HG03066 (cell line): Measurements from ENCODE around the gene SCARB2.
A peak's percentile ranks its signal among the peaks of the same experiment; 100 is the strongest.

Experiments used
- ATAC-seq: cut with Tn5 transposase; IDR thresholded peaks from one replicate; pipeline ENCODE4 v1.9.1; 2021; ENCODE audit warnings: low read depth; ENCODE audit not compliant: unreplicated experiment

The SCARB2 gene

DNA sequence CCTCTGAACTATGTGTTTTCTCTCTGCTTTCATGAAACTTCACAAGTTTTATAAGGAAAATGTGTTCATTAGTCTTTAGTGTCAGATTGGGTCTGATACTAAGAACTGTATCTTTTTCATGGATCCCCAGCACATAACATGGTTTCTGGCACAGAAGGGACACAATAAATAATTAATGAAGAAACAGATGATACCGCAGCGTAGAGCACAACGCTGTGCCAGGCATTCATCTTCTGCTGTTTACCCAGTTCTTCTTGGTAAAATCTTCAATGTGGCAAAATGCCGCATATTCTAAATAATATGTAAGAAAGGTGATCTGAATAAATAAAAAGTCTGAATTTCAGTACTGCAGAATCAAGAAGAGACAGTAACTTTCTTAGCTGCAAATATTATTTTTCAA, 12.3 kb downstream of the SCARB2 start:
- ATAC-seq: no peak

DNA sequence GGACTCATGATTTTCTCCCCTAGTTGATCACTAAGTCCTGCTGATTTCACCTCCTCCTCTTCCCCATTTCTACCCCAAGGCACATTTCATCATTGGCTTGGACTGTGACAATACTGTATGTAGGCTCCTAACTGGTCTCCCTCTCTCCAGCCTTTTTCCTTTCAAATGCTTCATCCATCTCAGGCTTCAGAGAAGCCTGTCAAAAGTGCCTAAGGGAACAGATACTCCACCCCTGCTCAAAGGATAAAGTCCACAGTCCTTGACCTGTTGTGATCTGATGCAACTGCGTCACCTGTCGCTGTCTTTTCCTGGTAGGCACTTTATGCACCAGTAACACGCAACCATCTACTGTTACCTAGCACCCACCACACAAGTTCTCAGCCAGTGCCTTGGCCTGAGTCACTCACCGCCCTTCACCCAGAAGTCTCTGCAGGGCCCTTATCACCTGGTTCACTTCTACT, 12.8 kb downstream of the SCARB2 start:
- ATAC-seq: no peak

DNA sequence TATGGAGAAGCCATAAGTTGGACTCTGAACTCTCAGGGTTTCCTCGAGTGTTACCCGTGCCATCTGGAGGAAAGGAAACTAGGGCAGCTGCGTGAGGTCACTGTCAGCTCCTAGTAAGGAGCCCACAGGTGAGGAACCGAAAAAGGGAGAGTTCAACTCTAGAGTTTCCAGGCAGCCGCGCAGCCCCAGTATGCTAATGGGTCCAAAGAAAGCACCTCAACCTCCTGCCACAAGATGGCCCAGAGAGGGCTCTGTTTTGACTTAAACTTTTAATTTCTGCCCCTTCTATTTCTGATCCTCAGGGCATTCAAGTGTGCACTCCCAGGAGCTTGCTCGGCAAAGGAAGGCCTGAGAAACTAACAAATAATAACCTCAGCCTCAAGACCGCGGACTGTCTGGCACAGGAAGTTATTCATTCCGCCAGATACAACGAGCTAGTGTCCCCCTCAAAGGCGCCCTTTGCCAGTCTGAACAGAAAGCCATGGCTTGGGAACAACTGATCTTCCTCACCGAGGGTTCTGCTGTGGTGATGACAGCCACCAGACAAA, 13.9 kb downstream of the SCARB2 start:
- ATAC-seq: peak; percentile 80

DNA sequence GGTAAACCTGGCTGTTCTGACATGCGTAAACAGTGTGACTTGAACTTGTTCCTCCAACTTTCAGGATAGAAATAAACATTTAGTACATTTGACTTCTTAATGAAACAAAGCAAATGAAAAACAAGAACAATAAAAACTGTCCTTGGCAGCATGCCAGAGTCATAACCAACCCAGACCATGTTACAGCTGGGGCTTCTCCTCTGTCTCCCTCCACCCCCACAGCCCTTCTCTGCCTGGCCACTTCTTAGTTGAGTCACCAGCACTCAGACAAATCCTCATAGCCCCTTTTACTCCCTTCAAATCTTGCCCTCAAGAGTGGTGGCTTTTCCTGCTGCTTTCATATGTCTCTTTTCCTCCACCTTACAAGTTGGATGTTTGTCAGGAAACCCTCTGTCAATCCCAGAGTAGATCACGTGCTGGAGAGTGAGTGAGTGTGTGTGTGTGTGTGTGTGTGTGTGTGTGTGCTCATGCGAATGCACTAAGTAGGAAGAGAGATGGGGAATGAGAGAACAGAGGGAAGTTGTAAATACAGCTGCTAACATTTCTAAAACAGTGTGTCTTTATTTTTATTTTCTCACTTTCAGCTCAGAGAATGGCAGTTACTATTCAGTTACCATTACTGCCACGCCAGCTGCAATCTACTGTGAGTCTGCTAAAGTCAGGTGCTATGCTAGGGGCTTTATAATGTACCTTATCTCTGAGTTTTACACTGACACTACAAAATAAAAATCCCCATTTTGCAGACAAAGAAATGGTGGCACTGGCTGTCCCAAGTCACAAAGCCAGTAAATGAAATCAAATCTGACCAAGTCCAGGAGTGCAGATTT, 15.0 kb downstream of the SCARB2 start:
- peak; percentile 53 for ATAC-seq

DNA sequence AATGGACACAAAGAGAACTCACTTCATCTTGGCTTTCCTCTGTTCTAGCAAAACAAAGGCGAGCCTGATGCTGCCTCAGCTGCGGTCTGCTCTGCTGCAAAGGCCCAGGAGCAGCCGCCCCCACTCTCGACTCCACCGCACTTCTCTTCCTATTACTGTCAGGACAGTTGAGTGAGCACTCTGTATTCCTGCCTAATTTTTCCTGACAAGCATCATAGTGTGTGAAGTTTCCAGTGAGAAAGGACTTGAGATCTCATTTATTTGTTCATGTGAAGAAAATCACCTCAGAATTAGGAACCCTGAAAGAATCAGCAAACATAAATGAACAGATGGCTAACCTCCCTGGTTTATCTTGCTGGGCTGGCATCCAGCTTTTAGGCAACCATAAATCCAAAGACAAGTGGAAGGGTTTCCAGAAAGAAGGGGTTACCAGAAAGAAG, 15.6 kb downstream of the SCARB2 start:
- no peak for ATAC-seq

DNA sequence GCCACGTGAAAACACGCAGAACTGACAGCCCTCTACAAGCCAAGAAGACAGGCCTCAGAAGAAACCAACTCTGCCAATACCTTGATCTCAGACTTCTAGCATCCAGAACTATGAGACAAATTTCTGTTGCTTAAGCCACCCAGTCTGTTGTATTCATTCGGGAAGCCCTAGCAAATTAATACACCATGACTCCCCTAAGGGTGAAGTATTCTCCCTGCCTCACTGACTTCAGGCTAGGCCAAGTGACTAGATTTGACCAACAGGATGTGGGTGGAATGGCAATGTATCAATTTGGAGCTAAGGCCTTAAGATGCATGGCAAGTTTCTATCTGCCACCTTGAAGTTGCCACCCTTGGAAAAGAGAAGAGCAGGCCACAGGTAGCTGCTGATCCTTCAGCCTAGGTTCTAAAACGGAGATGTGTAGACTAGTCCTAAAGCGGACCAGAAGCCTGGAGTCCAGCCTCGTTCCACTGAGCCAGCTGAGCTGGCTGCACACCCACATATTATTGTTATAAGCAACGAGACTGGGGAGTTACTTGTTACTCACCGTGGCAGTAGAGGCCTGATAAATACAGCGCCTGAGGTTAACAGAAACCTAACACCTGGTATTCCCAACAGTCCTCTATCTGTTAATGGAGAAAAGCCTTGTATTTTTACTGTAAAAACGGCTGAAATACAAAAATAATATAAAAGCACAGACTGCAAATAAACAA, 16.4 kb downstream of the SCARB2 start:
- no peak for ATAC-seq

DNA sequence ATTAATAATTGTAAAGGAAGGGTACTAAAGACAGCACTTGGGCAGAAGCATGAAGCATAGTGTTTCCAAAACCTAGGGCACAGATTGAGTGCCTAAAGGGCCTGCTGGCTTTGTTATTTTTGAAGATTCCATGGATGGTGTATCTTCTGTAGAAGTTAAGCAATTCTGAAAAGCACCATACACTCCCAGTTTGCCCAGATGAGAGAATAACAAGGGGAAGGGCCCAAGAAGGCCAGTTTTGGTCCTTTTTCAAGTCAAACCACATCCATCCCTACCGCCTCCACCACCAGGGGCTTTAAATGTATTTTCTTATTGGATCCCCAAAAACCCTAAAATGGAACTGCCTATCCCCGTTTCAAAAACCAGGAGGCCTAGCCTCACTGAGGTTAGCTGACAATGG, 17.2 kb downstream of the SCARB2 start:
- no peak for ATAC-seq

DNA sequence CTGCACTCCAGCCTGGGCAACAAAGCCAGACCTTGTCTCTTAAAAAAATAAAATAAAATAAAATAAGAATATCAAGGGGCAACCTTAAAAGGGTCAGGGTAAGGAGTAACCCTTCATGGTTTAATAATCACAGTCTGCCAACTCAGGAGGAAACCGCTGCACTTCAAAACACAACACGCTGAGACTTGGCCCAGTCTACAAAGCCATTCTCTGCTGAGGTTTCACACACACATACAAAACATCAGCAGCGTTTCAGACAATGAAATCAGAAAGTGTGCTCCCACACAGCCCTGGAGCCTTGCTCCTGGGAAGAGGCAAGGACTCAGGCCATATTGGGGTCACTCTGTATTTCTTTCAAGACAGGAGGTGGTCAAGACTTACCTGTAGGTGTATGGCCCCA, 18.3 kb downstream of the SCARB2 start:
- ATAC-seq: no peak

DNA sequence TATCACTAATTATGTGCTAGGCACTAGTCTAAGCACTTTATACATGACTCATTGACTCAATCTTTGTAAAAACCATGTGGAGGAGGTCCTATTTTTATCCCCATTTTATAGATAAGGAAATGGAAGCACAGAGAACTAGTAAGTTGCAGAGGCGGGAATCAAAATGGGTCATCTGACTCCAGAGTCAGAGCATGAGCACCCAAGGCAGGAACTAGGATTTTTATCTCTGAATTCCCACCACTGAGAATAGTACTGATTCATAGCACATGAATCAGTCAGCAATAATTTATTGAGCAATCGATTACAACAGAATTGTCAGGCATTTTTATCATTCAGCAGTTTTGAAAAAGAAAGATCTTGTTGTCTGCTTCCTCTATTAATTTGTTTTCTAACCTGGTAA, 19.3 kb downstream of the SCARB2 start:
- ATAC-seq: no peak

DNA sequence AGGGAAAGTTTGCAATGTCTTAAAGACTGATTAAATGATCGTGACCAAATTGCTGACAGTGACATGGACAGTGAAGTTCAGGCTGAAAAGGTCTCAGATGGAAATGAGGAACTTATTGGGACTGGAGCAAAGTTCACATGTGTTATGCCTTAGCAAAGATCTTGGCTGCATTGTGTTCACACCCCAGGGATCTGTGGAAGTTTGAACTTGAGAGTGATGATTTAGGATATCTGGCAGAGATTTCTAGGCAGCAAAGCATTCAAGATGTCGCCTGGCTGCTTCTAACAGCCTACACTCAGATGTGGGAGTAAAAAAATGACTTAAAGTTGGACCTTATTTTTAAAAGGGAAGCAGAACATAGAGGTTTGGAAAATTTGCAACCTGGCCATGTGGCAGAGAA, 21.4 kb downstream of the SCARB2 start:
- ATAC-seq: no peak

DNA sequence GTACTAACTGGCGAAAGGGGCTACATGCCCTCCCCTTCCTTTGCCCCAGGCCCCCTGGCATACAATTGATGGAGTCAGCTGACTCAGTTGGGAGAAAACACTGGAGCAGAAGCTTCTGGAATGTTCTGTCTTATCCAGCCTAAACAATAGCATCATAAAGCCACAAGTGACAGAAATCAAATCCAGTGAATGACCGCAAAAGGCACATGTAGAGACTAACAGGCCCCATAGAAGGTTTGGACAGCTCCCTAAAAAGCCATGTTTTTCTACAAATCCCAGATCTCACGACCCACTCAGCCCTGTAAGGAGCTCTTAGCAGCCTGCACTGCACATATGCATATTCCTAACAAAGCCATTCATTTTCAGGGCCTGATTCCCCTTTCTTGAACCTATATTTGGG, 25.1 kb downstream of the SCARB2 start:
- no peak for ATAC-seq

DNA sequence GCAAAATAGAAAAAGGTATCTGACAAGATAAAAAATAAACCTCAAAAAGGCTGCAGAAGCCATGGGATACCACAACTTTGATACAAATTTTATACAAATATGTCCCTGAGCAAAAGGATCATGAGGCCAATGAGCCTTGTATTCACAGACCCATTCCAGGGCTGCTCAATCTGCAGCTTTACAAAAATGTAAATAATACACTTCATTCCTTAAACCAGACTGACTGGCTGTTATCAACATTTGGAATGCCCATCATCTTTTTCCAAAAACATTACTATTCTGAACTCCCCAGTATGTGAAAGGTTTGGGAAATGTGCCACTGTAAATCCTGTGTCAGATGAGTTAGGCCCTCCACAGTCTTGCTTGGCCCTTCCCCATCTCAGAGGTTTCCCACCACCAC, 25.5 kb downstream of the SCARB2 start:
- no peak for ATAC-seq

DNA sequence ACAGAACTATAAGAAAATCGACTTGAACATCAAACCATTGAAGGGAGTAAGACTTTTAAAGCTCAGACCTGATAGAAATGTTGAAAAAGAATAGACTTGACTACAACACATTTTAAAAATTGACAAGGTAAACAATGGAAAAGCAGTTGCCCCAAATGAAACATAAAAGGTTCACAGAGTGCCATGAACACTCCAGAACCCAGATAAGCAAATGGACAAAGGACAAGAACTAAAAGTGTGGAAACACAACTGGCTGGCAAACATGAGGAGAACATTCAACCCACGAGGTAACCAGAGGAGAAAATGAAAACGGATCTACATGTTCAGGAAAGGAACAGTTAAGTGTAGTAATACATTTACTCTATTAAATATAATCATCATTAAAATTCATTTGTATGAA, 26.5 kb downstream of the SCARB2 start:
- no peak for ATAC-seq

DNA sequence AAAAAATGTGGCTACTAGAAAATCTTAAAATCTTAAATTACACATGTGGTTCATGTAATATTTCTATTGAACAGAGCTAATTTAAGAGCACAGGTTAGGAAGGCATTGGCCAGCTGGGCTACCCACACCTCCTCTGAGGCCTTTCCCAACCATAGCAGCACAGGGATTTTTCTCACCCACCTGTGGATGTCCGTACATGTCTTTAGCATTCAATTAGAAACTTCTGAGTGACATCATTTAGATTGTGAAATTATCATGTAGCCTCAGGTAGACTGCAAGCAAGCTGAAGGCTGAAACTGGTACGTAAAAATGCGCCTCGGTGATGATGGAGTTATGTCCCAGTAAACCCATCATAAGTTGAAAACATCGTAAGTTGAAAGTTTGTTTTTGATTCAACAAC, 31.2 kb downstream of the SCARB2 start:
- no peak for ATAC-seq

DNA sequence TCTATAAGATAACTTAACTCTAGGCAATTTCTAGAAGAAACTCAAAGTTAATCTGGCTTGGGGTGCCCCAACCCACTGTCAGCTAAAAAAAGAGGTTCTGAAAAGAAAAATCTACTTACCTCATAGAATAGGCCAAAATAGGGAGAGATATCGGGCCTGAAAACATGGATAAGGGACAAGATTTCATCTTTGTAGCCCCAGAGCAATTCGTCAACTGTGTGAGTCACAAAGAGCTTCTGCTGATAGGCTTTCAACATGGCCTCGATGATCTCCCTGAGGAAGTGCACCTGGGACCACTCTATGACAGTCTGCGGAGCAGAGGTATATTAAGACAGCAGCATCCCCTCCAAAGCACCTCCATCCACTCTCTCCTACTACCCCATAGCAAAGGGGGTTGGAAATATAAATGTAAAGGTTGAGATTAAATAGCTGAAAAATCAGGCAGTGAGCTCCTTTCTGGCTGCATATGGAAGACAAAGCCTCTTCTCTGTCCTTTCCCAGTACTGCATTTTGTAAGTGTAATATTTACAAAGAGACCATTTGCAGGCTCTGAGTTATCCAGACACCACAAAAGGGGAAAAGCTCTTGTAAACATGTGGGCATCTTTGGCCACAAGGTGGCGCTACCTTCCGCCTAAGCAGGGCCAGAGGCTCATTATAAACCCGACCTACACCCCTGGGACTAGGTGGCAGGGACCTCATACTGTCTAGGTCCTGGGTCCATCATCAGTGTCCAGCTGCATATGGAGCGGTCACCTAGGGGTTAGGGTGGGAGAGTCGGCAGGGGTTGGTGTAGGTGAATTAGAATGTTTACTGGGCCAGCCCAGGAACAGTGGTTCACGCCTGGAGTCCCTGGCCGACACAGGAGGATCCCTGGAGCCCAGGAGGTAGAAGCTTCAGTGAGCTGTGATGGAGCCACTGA, 34.0 kb downstream of the SCARB2 start:
- peak; percentile 96 for ATAC-seq

DNA sequence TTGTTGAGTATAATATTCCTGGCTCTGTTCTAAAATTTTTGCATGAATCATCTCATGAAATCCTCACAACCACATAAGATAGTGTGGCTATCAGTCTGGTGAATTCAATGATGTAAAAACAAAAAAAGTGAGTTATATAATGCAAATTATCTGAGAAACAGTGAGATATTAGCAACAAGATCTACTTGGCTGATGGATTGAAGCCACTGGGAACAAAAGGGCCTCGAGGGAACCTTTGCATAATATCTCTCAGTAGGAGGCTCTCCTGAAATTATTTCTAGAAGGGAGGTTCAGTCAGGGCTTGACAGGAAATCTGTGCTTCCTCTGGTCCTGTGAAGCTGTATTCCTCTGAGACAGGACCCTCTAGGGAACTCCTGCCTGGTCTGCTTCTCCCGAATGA, 35.3 kb downstream of the SCARB2 start:
- ATAC-seq: no peak

DNA sequence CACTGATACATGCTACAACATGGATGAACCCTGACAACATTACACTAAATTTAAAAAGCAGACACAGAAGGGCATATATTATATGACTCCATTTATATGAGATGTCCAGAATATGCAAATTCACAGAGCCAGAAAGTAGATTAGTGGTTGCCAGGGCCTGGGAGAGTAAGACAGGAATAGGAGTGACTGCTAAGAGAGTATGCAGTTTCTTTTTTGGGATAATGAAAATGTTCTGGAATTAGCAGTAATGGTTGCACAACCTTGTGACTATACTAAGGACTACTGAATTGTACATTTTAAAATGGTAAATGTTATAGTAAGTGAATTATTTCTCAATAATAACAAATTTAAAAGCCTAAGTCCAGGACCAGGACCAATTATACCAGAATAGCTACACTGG, 35.9 kb downstream of the SCARB2 start:
- ATAC-seq: no peak

DNA sequence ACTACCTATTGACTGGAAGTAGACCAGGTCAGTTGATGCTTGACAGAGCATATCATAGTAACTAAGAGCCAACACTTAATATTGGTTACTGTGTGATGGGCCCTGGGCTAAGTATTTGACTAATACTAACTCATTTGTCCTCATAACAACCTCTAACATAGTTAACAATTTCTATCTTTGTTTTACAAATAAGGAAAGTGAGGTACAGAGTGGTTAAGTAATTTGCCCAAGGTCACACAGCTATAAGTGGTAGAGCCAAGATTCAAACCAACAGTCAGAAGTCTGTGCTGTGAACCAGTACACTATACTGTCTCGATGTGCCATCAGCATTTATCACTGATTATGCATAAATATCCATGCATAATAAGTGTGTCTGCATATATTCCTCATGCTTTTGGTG, 38.3 kb downstream of the SCARB2 start:
- no peak for ATAC-seq

DNA sequence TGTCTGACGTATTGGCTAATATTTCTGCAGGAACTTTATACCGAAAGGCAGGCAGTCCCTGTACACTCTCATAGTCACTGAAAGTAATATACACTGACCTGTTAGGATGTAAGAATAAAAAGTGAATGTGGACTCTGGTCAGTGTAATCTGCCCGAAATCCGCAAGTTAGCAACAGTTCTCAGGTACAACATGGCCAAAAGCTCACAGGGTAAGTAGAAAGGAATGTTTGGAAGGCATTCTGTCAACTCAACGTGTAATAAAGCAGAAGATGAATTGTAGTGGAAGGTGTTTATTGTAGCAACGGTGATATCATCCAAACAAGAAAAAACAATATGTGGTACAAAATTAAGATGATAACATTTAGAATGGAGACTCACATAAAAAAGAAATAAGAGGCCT, 39.4 kb downstream of the SCARB2 start:
- no peak for ATAC-seq

DNA sequence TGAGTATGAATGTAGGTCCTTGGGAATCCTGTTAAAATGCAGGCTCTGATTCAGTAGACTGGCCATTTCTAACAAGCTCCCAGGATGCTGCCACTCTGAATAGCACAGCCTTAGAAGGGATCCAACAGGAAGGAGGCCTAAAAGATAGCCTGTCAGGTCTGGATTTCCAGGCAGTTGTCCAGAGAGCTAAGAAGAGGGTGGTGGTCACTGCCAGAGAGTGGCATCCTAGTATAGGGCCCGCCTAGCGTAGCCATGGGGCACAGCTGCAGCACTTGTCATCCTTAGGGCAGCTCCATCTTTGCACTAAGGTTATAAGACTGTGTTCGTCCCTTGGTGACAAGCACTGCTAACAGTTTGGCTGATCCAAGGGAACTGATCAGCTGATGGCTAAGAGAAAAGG, 44.9 kb downstream of the SCARB2 start:
- no peak for ATAC-seq

DNA sequence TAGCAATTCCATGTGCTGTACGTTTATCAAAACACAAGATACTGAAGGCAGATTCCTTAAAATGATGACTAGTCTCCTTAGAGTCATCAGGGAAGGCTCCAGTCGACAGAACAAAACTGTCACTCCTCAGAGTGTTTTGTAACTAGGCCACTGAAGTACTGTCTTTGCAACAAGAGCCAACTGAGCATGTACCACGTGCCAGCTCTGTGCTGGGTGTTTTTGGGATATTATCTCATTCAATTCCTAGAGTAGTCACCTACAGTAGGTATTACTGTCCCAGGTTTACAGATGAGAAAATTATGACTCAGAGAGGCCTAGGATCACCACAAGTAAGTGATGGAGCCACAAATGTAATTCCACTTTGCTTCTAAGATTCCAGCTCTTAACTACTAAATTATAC, 47.1 kb downstream of the SCARB2 start:
- ATAC-seq: no peak
